Measurements from ENCODE around the gene SPP1. TPM values are rescaled to one million over a fixed set of nuclear protein-coding genes. Genes with fewer than 3 reads are reported as not detected.
"Not testable (repeated sequence)": the region's sequence is repeated elsewhere in the genome, so short reads cannot be mapped to it uniquely, and the experiment has no call there.

SPP1 gene
- total RNA-seq, 1 donor from 2014 or later, result not detected

- DNase-seq (ENCODE audit: low read depth) (no peak), FAIRE-seq (no peak)
- H3K27me3 ChIP-seq (ENCODE audit: control insufficient read depth, insufficient read depth, low read length), result no peaks in the 10 kb centered on the region
- no peak for TF ChIP-seq CTCF (IDR thresholded peaks at IDR 0.05; ENCODE audit: insufficient read depth, low read length, severe bottlenecking)
- no peak overlapping the region for H3K4me3 ChIP-seq (ENCODE audit: low read depth, low read length)
- H3K36me3 ChIP-seq (ENCODE audit: control insufficient read depth, insufficient read depth, low read length), result no peaks in the 10 kb centered on the region
Observed at GRCh38 chr4:87934157-87934704, 41.3 kb upstream of the SPP1 start.

GRCh38 chr4:87934973-87935372, 40.5 kb upstream of the SPP1 start:
- no peak for TF ChIP-seq CTCF (IDR thresholded peaks at IDR 0.05; ENCODE audit: insufficient read depth, low read length, severe bottlenecking)
- Histone ChIP-seq H3K27me3 (ENCODE audit: control insufficient read depth, insufficient read depth, low read length) (peaks cover 1% of the 10 kb centered on the region), H3K36me3 (ENCODE audit: control insufficient read depth, insufficient read depth, low read length) (no peaks in the 10 kb centered on the region), H3K4me3 (ENCODE audit: low read depth, low read length) (no peak overlapping the region)
- no peak for DNase-seq (ENCODE audit: low read depth)
- no peak for FAIRE-seq

GRCh38 chr4:87935954-87936353, 39.6 kb upstream of the SPP1 start:
- not testable (repeated sequence) for FAIRE-seq; DNase-seq (ENCODE audit: low read depth); H3K4me3 ChIP-seq (ENCODE audit: low read depth, low read length); H3K36me3 ChIP-seq (ENCODE audit: control insufficient read depth, insufficient read depth, low read length); H3K27me3 ChIP-seq (ENCODE audit: control insufficient read depth, insufficient read depth, low read length)

GRCh38 chr4:87937523-87937922, 38.0 kb upstream of the SPP1 start:
- no peak for TF ChIP-seq CTCF (IDR thresholded peaks at IDR 0.05; ENCODE audit: insufficient read depth, low read length, severe bottlenecking)
- FAIRE-seq (no peak), DNase-seq (ENCODE audit: low read depth) (no peak)
- no peaks in the 10 kb centered on the region for H3K36me3 ChIP-seq (ENCODE audit: control insufficient read depth, insufficient read depth, low read length)
- H3K27me3 ChIP-seq (ENCODE audit: control insufficient read depth, insufficient read depth, low read length), result peaks cover 1% of the 10 kb centered on the region
- no peak overlapping the region for H3K4me3 ChIP-seq (ENCODE audit: low read depth, low read length)

- no peak for TF ChIP-seq CTCF (IDR thresholded peaks at IDR 0.05; ENCODE audit: insufficient read depth, low read length, severe bottlenecking)
- DNase-seq (ENCODE audit: low read depth) (peak; percentile 15), FAIRE-seq (no peak)
- Histone ChIP-seq H3K4me3 (ENCODE audit: low read depth, low read length) (no peak overlapping the region), H3K27me3 (ENCODE audit: control insufficient read depth, insufficient read depth, low read length) (peaks cover 1% of the 10 kb centered on the region), H3K36me3 (ENCODE audit: control insufficient read depth, insufficient read depth, low read length) (no peaks in the 10 kb centered on the region)
Observed at GRCh38 chr4:87938746-87939145, 36.8 kb upstream of the SPP1 start.

GRCh38 chr4:87939978-87940690, 35.4 kb upstream of the SPP1 start:
- H3K4me3 ChIP-seq (ENCODE audit: low read depth, low read length), result no peak overlapping the region
- TF ChIP-seq CTCF (IDR thresholded peaks at IDR 0.05; ENCODE audit: insufficient read depth, low read length, severe bottlenecking), result no peak
- peaks cover 1% of the 10 kb centered on the region for H3K27me3 ChIP-seq (ENCODE audit: control insufficient read depth, insufficient read depth, low read length)
- FAIRE-seq, result no peak
- no peaks in the 10 kb centered on the region for H3K36me3 ChIP-seq (ENCODE audit: control insufficient read depth, insufficient read depth, low read length)
- no peak for DNase-seq (ENCODE audit: low read depth)

GRCh38 chr4:87940809-87941208, 34.7 kb upstream of the SPP1 start:
- FAIRE-seq; H3K27me3 ChIP-seq (ENCODE audit: control insufficient read depth, insufficient read depth, low read length); H3K36me3 ChIP-seq (ENCODE audit: control insufficient read depth, insufficient read depth, low read length); H3K4me3 ChIP-seq (ENCODE audit: low read depth, low read length); DNase-seq (ENCODE audit: low read depth): not testable (repeated sequence)

All from bronchial epithelial cell (primary cell).